NB4 (cell line): ENCODE data around the gene CD7.

ENCODE experiments used
- MYC ChIP-seq: IDR thresholded peaks from 2 replicates; pipeline ENCODE4 v1.6.1; 2011; ENCODE audit warnings: low read depth, low read length
- POLR2A ChIP-seq: IDR thresholded peaks from 2 replicates; pipeline ENCODE4 v1.6.1; 2011; ENCODE audit warnings: mild to moderate bottlenecking; ENCODE audit not compliant: insufficient read length; ENCODE audit errors: extremely low read depth
- TF ChIP-seq, protein P1 (sequence below): IDR thresholded peaks from one replicate; pipeline ENCODE4 v1.5.1; 2012; ENCODE audit warnings: low read depth, low read length
- TF ChIP-seq, protein P2 (sequence below): IDR thresholded peaks from 2 replicates; pipeline ENCODE4 v1.6.1; 2011; ENCODE audit warnings: low read depth, low read length

DNA sequence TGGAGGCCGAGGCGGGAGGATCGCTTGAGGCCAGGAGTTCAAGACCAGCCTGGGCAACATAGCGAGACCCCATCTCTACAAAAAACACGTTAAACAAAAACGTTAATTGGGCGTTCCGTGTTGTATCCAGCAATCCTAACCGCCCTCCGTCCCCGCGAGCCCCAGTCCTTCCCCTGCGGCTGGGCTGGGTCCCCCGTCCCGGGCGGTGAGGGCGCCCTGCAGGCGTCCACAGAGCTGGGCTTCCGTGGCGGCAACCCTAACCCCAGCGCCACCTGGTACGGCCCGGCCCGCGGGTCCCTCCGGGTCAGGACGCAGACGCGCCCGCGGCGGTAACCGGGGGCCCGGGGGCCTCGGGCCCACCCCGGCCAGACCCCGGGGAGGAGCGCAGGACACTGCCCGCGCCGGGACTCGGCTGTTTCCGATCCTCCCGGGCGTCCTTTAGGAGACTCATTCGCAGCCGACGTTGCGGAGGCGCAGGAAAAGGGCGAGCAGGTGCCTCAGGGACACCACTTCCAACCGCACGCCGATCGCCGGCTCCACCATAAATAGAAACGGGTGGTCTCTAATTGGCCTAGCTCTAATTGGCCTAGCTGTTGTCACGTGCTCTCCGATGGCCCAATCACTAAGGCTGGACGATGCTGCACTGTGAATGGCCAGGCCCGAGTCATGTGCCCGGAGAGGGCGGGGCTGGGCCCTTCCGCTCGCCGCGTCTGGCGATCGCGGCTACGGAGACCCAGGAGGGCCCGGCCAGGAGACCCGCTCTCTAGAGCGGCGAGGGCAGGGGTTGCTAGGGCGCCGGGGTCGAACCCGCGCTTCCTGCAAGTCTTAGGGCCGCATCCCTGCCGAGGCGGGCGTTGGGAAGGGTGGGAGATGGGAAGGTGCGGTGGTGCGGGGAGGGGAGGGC is 24.9 kb downstream of the CD7 start:
- peak; percentile 95 for TF ChIP-seq POLR2A
- TF ChIP-seq, protein P1, sequence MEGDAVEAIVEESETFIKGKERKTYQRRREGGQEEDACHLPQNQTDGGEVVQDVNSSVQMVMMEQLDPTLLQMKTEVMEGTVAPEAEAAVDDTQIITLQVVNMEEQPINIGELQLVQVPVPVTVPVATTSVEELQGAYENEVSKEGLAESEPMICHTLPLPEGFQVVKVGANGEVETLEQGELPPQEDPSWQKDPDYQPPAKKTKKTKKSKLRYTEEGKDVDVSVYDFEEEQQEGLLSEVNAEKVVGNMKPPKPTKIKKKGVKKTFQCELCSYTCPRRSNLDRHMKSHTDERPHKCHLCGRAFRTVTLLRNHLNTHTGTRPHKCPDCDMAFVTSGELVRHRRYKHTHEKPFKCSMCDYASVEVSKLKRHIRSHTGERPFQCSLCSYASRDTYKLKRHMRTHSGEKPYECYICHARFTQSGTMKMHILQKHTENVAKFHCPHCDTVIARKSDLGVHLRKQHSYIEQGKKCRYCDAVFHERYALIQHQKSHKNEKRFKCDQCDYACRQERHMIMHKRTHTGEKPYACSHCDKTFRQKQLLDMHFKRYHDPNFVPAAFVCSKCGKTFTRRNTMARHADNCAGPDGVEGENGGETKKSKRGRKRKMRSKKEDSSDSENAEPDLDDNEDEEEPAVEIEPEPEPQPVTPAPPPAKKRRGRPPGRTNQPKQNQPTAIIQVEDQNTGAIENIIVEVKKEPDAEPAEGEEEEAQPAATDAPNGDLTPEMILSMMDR: no peak
- TF ChIP-seq, protein P2, sequence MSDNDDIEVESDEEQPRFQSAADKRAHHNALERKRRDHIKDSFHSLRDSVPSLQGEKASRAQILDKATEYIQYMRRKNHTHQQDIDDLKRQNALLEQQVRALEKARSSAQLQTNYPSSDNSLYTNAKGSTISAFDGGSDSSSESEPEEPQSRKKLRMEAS: peak; percentile 100
- TF ChIP-seq MYC: peak; percentile 83
